Retinal pigment epithelial cell (primary cell): ENCODE results near the gene GPRC5B.

Experiments used
- DNase-seq: peaks from one replicate; pipeline ENCODE4 v3.0.0-alpha.2; 2010; ENCODE audit warnings: low read depth
- H3K4me3 ChIP-seq: 2 replicates; pipeline ENCODE4 v1.5.1; 2011; ENCODE audit warnings: mild to moderate bottlenecking, low read length, control low read depth, moderate library complexity
- CTCF ChIP-seq: conservative IDR thresholded peaks from 2 replicates; pipeline ENCODE4 v1.5.1; 2011; ENCODE audit warnings: low read depth, low read length, control low read depth, inconsistent platforms

Gene GPRC5B

GRCh38 chr16:19884611-19885450 is at the start of gene GPRC5B:
Gene GPRC5B (minus strand): TSS chr16:19884848. CDS start chr16:19872845, 12,003 bp downstream.
- peak within 1 kb of the TSS; percentile 66 for H3K4me3 ChIP-seq
- TF ChIP-seq CTCF = no peak
- no peak for DNase-seq

- no peak overlapping the region for H3K4me3 ChIP-seq
- TF ChIP-seq CTCF = no peak
- no peak for DNase-seq
These were observed 49.1 kb upstream of the GPRC5B start for GRCh38 chr16:19933740-19934139.

- TF ChIP-seq CTCF = no peak
- no peak for DNase-seq
- H3K4me3 ChIP-seq = no peak overlapping the region
These were observed 44.4 kb upstream of the GPRC5B start for GRCh38 chr16:19929062-19929511.

GRCh38 chr16:19928432-19928831 is 43.8 kb upstream of the GPRC5B start:
- no peak for DNase-seq
- no peak for TF ChIP-seq CTCF
- H3K4me3 ChIP-seq = no peak overlapping the region

- peak; percentile 42 for DNase-seq
- no peak for TF ChIP-seq CTCF
- H3K4me3 ChIP-seq = no peak overlapping the region
These were observed 42.1 kb upstream of the GPRC5B start for GRCh38 chr16:19926449-19927390.

- H3K4me3 ChIP-seq = no peak overlapping the region
- DNase-seq = no peak
- no peak for TF ChIP-seq CTCF
These were observed 38.7 kb upstream of the GPRC5B start for GRCh38 chr16:19923396-19923795.
